ENCODE results near the gene HECTD2.
"Not testable (repeated sequence)": the region's sequence is repeated elsewhere in the genome, so short reads cannot be mapped to it uniquely, and the experiment has no call there.

The HECTD2 gene

GRCh38 chr10:91412354-91413087 lies 2.4 kb downstream of the HECTD2 start:
- no peak for DNase-seq

- DNase-seq: no peak
These were observed 5.7 kb downstream of the HECTD2 start for GRCh38 chr10:91415816-91416215.

- DNase-seq: no peak
These were observed 6.3 kb downstream of the HECTD2 start for GRCh38 chr10:91416339-91416855.

DNA sequence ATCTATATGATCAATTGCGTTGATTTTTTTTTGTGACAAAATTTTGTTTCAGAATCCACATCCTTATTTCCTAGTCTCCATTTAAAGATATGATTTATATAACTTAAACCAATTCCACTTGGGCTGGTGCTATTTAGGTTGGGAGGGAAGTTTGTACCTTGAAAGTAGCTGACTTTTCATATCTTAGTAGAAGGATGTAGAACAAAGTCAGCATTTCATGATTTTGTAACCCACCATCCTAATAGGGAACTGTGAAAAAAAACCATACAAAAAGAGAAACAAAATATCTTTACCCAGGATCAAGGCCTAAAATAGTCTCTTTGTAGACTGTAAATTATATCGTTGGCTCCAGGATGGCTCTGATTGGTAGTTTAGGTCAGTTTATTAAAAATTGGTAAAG lies 8.3 kb downstream of the HECTD2 start:
- no peak for DNase-seq

DNA sequence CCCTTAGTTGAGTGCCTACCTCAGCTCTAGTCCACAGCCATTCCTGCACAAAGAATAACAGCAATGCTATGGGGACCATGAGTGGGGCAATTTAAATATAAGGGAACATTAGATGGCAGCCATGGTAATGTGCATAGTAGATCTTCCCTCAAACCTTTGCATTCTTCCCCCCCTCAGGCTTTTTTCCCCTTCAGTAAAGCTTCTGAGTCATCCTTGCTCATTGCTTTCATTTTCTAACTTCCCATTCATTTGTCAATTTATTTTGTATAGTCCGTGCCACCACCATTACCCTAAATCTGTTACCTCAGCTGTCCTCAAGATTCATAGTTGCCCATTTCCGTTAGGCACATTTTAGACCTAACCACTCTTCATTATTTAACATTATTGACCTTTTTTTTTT lies 10.7 kb downstream of the HECTD2 start:
- no peak for DNase-seq

DNA sequence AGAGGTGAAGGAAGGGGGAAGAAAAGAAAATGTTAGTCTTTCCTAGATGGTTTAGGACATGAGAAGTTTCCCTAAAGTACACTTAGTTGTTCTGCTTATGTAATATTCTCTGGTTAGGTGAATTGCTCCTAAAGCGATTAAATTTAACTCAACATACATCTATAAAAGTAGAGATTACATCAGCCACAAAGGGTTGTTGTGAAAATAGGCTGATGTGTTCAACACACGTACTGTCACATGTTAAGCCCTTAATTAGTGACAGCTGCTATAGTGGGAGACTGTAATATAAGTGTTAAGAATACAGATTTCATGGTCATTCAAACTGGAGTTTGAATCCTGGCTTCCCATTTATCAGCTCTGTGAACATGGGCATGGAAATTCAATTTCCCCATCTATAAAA lies 12.8 kb downstream of the HECTD2 start:
- no peak for DNase-seq

DNA sequence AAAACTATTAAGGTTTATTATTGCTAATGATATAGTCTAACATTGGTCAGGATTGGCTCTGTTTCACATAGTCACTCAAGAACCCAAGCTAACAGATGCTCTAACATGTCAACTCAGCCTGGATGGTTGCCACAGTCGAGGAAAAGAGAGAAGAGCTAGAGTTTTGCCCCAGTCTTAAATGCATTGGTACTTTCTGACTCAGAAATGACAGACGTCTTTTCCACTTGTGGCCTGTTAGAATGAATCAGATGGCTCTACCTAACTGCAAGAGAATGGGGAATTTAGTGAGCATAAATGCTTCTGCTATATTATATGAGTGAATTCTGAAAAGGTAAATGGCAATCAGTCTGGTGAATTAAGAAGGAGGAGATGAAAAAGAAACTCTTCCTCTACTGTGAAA lies 13.9 kb downstream of the HECTD2 start:
- DNase-seq: no peak

- DNase-seq: no peak
These were observed 22.0 kb downstream of the HECTD2 start for GRCh38 chr10:91432175-91432574.

DNA sequence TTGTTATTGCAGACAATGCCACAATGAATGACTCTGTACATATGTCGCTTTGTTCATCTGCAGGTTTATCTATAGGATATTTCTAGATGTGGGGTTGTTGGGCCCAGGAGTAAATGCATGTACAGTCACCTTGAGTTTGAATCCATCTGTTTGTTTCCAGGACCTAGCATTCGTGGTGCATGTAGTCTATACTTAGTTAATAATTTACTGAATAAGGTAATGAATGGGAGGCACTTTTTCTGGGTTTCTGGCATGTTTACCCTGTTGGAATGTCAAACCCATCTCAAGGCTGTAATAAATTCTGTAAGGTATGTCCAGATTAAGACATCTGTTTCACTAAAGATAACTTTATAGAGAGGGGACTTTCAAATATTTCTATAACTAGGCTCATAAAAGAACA lies 23.5 kb downstream of the HECTD2 start:
- DNase-seq: no peak

GRCh38 chr10:91434041-91434440 lies 23.9 kb downstream of the HECTD2 start:
- DNase-seq: no peak

- DNase-seq: no peak
These were observed 25.1 kb downstream of the HECTD2 start for GRCh38 chr10:91435241-91435640.

- not testable (repeated sequence) for DNase-seq
These were observed 28.1 kb downstream of the HECTD2 start for GRCh38 chr10:91438228-91438627.

GRCh38 chr10:91444211-91445182 lies 34.4 kb downstream of the HECTD2 start:
- no peak for DNase-seq

DNA sequence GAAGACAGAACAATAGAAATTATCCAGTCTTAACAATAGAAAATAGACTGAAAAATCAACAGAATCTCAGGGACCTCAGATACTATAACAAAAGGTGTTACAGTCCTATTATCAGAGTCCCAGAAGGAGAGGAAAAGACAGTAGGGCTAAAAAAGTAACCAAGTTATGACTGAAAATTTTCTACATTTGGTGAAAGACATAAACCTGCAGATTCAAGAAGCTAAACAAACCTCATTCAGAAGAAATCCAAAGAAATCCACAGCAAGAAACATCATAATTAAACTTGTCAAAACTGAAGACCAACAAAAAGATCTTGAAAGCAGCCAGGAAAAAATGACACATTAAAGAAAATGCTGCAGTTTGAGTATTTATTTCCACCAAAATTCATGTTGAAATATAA lies 41.9 kb downstream of the HECTD2 start:
- DNase-seq: no peak

- no peak for DNase-seq
These were observed 43.4 kb downstream of the HECTD2 start for GRCh38 chr10:91453535-91453934.

GRCh38 chr10:91455135-91455534 lies 45.0 kb downstream of the HECTD2 start:
- DNase-seq: not testable (repeated sequence)

DNA sequence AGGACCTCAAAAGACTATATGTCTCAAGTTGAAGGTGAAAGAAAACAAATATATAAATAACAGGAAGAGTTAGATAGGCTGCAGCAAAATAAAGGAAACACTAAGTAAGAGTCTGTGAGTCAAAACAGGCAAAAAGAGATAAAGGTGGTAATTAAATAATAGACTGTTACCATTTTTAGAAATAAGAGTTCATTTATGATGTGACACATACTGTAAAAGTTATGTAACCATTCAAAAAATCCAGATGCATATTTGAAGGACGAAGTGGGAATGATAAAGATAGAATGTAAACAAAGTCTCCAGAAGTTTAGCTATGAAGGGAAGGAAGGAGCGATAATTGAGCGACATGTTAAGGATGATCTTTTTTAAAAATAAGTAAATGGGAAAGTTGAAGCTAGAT lies 50.5 kb downstream of the HECTD2 start:
- DNase-seq: no peak

DNA sequence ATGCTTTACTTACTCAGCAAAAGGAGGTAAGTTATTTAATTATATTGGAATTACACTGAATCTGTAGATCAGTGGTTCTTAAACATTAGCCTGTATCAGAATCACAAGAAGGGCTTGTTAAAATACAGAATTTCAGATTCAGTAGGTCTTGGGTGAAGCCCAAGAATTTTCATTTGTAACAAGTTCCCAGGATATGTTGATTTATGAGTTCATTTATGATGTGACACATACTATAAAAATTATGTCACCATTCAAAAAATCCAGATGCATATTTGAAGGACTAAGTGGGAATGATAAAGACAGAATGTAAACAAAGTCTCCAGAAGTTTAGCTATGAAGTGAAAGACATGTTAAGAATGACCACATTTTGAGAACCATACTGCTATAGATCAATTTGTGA lies 52.3 kb downstream of the HECTD2 start:
- DNase-seq: no peak

DNA sequence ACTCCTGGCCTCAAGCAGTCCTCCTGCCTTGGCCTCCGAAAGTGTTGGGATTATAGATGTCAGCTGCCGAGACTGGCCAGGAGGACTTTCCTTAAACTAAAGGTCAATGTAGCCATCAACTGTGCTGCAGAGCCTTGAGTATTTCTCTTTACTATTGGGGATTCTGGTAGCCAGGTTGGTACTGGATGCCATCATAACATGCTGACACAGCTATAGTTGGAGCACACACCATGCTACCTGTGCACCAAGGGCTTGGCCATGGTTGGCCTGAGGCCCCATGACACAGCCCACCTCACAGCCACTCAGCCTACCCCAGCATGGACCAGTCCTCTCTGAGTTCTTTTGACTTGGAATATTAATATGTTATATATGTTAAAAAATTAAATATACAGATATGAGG lies 54.4 kb downstream of the HECTD2 start:
- DNase-seq: no peak

- DNase-seq: no peak
These were observed 55.1 kb downstream of the HECTD2 start for GRCh38 chr10:91465261-91465660.

GRCh38 chr10:91467114-91467513 lies 57.0 kb downstream of the HECTD2 start:
- DNase-seq: no peak

DNA sequence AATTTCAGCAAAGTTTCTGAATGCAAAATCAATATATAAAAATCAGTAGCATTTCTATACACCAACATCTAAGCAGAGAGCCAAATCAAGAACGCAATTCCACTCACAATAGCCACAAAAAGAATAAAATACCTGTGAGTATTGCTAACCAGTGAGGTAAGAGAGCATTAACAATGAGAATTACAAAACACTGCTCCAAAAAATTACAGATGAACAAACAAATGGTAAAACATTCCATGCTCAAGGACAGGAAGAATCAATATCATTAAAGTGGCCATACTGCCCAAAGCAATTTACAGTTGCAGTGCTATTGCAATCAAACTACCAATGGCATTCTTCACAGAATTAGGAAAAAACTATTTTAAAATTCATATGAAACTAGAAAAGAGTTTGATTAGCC lies 61.5 kb downstream of the HECTD2 start:
- DNase-seq: no peak
